K562 (cell line): ENCODE measurements around the gene GNG11.
"Not testable (repeated sequence)": the region's sequence is repeated elsewhere in the genome, so short reads cannot be mapped to it uniquely, and the experiment has no call there.

ENCODE experiments used
- EZH2 ChIP-seq: IDR thresholded peaks from 2 replicates; pipeline ENCODE4 v1.6.1; 2012; ENCODE audit warnings: low read depth, mild to moderate bottlenecking, inconsistent platforms, low read length, borderline replicate concordance
- MAFG ChIP-seq: fragments of 450-650 bp; conservative IDR thresholded peaks from 2 replicates; pipeline ENCODE4 v1.6.1; 2016; ENCODE audit warnings: missing genetic modification characterization, missing compliant biosample characterization
- MTA1 ChIP-seq: fragments of 450-650 bp; IDR thresholded peaks from 2 replicates; pipeline ENCODE4 v1.6.1; 2017; ENCODE audit warnings: borderline replicate concordance
- RAD21 ChIP-seq, 2 experiments: fragments of 250-450 bp in 1 of 2; fragments of 450-650 bp in 1 of 2; sonication (Bioruptor Pico) in 1 of 2; formaldehyde crosslinking in 1 of 2; IDR thresholded peaks in 1 of 2; conservative IDR thresholded peaks in 1 of 2; 2 replicates each; pipeline versions ENCODE4 v1.4.0 to v1.8.0; 2020 to 2022; ENCODE audit warnings: mild to moderate bottlenecking in 2 of 2, moderate library complexity in 1 of 2
- TF ChIP-seq, protein P1 (sequence below), 3 experiments: IDR thresholded peaks in 2 of 3; conservative IDR thresholded peaks in 1 of 3; 2 replicates each; pipeline ENCODE4 v1.5.1; 2011 to 2012; ENCODE audit warnings: low read length in 3 of 3, mild to moderate bottlenecking in 3 of 3, control low read depth in 2 of 3, improper control_type of control experiment in 1 of 3, inconsistent platforms in 1 of 3, low read depth in 1 of 3, mixed read lengths in 1 of 3, moderate library complexity in 1 of 3; ENCODE audit not compliant: insufficient read depth in 2 of 3
- TF ChIP-seq, protein P2 (sequence below): fragments of 250-450 bp; sonication (Bioruptor Pico); IDR thresholded peaks from 2 replicates; pipeline ENCODE4 v1.4.0; 2020; ENCODE audit warnings: mild to moderate bottlenecking, moderate library complexity

DNA sequence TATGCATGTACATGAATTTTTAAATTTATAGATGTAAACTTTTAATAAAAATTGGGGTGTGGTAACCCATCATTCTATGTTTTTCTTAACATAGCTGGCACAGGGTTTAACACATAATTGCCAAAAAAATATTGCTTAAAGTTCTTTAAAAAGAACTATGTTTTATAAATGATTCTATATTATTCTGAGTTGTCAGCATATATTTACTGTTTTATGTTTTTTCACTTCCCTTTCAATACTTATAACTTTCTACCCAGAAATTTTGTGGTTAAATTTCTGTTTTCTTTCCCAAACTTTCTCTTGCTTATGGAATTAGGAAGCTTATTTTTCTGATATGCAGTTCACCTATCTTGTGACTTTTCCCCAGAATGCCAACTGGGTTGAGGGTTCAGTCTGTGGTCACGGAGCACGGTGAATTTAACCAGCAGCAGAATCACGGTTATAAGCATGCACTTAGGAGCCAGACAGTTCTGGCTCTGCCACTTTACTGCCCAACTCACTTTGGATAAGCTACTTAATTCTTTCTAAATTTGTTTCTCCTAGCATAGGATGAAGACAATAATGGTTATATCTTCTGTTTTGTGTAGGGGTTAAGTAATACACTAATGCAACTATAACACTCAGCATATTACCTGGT is 6.2 kb upstream of the GNG11 start:
- TF ChIP-seq, protein P1, sequence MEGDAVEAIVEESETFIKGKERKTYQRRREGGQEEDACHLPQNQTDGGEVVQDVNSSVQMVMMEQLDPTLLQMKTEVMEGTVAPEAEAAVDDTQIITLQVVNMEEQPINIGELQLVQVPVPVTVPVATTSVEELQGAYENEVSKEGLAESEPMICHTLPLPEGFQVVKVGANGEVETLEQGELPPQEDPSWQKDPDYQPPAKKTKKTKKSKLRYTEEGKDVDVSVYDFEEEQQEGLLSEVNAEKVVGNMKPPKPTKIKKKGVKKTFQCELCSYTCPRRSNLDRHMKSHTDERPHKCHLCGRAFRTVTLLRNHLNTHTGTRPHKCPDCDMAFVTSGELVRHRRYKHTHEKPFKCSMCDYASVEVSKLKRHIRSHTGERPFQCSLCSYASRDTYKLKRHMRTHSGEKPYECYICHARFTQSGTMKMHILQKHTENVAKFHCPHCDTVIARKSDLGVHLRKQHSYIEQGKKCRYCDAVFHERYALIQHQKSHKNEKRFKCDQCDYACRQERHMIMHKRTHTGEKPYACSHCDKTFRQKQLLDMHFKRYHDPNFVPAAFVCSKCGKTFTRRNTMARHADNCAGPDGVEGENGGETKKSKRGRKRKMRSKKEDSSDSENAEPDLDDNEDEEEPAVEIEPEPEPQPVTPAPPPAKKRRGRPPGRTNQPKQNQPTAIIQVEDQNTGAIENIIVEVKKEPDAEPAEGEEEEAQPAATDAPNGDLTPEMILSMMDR (IDR thresholded peaks at IDR 0.05 in 2 of 3, conservative IDR thresholded peaks at IDR 0.05 in 1 of 3; ENCODE audit: insufficient read depth in 2 of 3, low read depth in 1 of 3, low read length in 3 of 3), result not testable (repeated sequence)
- not testable (repeated sequence) for TF ChIP-seq MAFG (tag); RAD21 (CRISPR knock-in tag; conservative IDR thresholded peaks at IDR 0.05 in 1 of 2, IDR thresholded peaks at IDR 0.05 in 1 of 2); EZH2; MTA1
- TF ChIP-seq, protein P2, sequence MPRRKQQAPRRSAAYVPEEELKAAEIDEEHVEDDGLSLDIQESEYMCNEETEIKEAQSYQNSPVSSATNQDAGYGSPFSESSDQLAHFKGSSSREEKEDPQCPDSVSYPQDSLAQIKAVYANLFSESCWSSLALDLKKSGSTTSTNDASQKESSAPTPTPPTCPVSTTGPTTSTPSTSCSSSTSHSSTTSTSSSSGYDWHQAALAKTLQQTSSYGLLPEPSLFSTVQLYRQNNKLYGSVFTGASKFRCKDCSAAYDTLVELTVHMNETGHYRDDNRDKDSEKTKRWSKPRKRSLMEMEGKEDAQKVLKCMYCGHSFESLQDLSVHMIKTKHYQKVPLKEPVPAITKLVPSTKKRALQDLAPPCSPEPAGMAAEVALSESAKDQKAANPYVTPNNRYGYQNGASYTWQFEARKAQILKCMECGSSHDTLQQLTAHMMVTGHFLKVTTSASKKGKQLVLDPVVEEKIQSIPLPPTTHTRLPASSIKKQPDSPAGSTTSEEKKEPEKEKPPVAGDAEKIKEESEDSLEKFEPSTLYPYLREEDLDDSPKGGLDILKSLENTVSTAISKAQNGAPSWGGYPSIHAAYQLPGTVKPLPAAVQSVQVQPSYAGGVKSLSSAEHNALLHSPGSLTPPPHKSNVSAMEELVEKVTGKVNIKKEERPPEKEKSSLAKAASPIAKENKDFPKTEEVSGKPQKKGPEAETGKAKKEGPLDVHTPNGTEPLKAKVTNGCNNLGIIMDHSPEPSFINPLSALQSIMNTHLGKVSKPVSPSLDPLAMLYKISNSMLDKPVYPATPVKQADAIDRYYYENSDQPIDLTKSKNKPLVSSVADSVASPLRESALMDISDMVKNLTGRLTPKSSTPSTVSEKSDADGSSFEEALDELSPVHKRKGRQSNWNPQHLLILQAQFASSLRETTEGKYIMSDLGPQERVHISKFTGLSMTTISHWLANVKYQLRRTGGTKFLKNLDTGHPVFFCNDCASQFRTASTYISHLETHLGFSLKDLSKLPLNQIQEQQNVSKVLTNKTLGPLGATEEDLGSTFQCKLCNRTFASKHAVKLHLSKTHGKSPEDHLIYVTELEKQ (CRISPR knock-in tag), result not testable (repeated sequence)
